Vagina (tissue), 2 donors: Measurements from ENCODE around the gene IL22RA1. TPM values are rescaled to one million over a fixed set of nuclear protein-coding genes. Genes with fewer than 3 reads are reported as not detected.

Source experiments
- DNase-seq, 2 donors: peaks; one replicate each; pipeline ENCODE4 v3.0.0-alpha.2; 2017; ENCODE audit errors: extremely low spot score in 2 of 2
- H3K27ac ChIP-seq: fragments of 200-600 bp; sonication (generic); one replicate; pipeline ENCODE4 v1.5.1; 2019
- H3K27me3 ChIP-seq: fragments of 200-600 bp; sonication (generic); one replicate; pipeline ENCODE4 v1.5.1; 2019
- H3K36me3 ChIP-seq, 2 donors: fragments of 200-600 bp; sonication (generic); one replicate each; pipeline ENCODE4 v1.5.1; 2017 to 2019
- H3K4me1 ChIP-seq: fragments of 200-600 bp; sonication (generic); one replicate; pipeline ENCODE4 v1.5.1; 2019
- H3K4me3 ChIP-seq, 2 donors: fragments of 200-600 bp; sonication (generic); 1 replicate in 1 of 2; 2 replicates in 1 of 2; pipeline ENCODE4 v1.5.1; 2016 to 2019
- H3K9me3 ChIP-seq: fragments of 200-600 bp; sonication (generic); one replicate; pipeline ENCODE4 v1.5.1; 2019
- CTCF ChIP-seq, 3 experiments: fragments of 450-650 bp in 2 of 3; fragments of 200-600 bp in 1 of 3; sonication (generic) in 1 of 3; IDR thresholded peaks; one replicate each; pipeline ENCODE4 v1.5.1; 2017 to 2019; ENCODE audit warnings: antibody characterized with exemption in 3 of 3, mild to moderate bottlenecking in 2 of 3, moderate library complexity in 2 of 3
- POLR2A ChIP-seq, 2 donors: fragments of 450-650 bp; IDR thresholded peaks; one replicate each; pipeline ENCODE4 v1.6.1; 2017; ENCODE audit warnings: antibody characterized with exemption in 2 of 2, mild to moderate bottlenecking in 2 of 2, moderate library complexity in 2 of 2
- POLR2AphosphoS5 ChIP-seq, 2 donors: sonication (generic); formaldehyde crosslinking; IDR thresholded peaks; one replicate each; pipeline ENCODE4 v1.9.0; 2017; ENCODE audit warnings: antibody characterized with exemption in 2 of 2, mild to moderate bottlenecking in 2 of 2, low read depth in 1 of 2; ENCODE audit not compliant: insufficient read depth in 1 of 2
- intact Hi-C: fragments of 100-400 bp; cut with DNase I; formaldehyde crosslinking; loops from one replicate; pipeline ENCODE4 v1.15.1; 2023
- total RNA-seq: library from RNA; depleted of rRNA; stranded (reverse); fragments of >200 nt; gene quantifications from one replicate; pipeline ENCODE4 v1.2.3, GENCODE V29; 2016

Gene IL22RA1
- total RNA-seq, 1 donor from 2014 or later = 4.2 TPM

GRCh38 chr1:24096009-24096738 lies 46.8 kb downstream of the IL22RA1 start:
- no peaks in the 10 kb centered on the region for H3K9me3 ChIP-seq
- no peak for DNase-seq
- TF ChIP-seq POLR2A (IDR thresholded peaks at IDR 0.05) (no peak), CTCF (IDR thresholded peaks at IDR 0.05) (no peak), POLR2AphosphoS5 (IDR thresholded peaks at IDR 0.05; ENCODE audit: insufficient read depth in 1 of 2, low read depth in 1 of 2) (no peak)

GRCh38 chr1:24095140-24095859 lies 47.6 kb downstream of the IL22RA1 start:
- DNase-seq = no peak
- Histone ChIP-seq H3K27me3 (no peaks in the 10 kb centered on the region), H3K9me3 (no peaks in the 10 kb centered on the region), H3K27ac (no peak overlapping the region), H3K4me1 (no peaks in the 10 kb centered on the region), H3K4me3 (no peak overlapping the region), H3K36me3 (no peaks in the 10 kb centered on the region)
- intact Hi-C loops = no loop called here
- TF ChIP-seq CTCF (IDR thresholded peaks at IDR 0.05) (no peak), POLR2A (IDR thresholded peaks at IDR 0.05) (no peak), POLR2AphosphoS5 (IDR thresholded peaks at IDR 0.05; ENCODE audit: insufficient read depth in 1 of 2, low read depth in 1 of 2) (no peak)

More at GRCh38 chr1:24096009-24096738, 46.8 kb downstream of the IL22RA1 start:
- Histone ChIP-seq H3K27ac (no peak overlapping the region), H3K36me3 (no peaks in the 10 kb centered on the region), H3K4me1 (no peaks in the 10 kb centered on the region), H3K27me3 (no peaks in the 10 kb centered on the region), H3K4me3 (no peak overlapping the region)
- intact Hi-C loops = no loop called here

GRCh38 chr1:24094554-24094953 lies 48.4 kb downstream of the IL22RA1 start:
- TF ChIP-seq POLR2A (IDR thresholded peaks at IDR 0.05) (no peak), CTCF (IDR thresholded peaks at IDR 0.05) (no peak)
- intact Hi-C loops = no loop called here
- H3K4me3 ChIP-seq = no peak overlapping the region

GRCh38 chr1:24093732-24094131 lies 49.2 kb downstream of the IL22RA1 start:
- no peaks in the 10 kb centered on the region for H3K4me1 ChIP-seq
- intact Hi-C loops = no loop called here
- no peaks in the 10 kb centered on the region for H3K36me3 ChIP-seq
- H3K4me3 ChIP-seq = no peak overlapping the region
- no peaks in the 10 kb centered on the region for H3K27me3 ChIP-seq
- H3K9me3 ChIP-seq = no peaks in the 10 kb centered on the region
- TF ChIP-seq POLR2AphosphoS5 (IDR thresholded peaks at IDR 0.05; ENCODE audit: insufficient read depth in 1 of 2, low read depth in 1 of 2) (no peak), POLR2A (IDR thresholded peaks at IDR 0.05) (no peak), CTCF (IDR thresholded peaks at IDR 0.05) (no peak)
- H3K27ac ChIP-seq = no peak overlapping the region
- no peak for DNase-seq

More at GRCh38 chr1:24094554-24094953, 48.4 kb downstream of the IL22RA1 start:
- Histone ChIP-seq H3K27me3 (no peaks in the 10 kb centered on the region), H3K36me3 (no peaks in the 10 kb centered on the region), H3K4me1 (no peaks in the 10 kb centered on the region), H3K9me3 (no peaks in the 10 kb centered on the region), H3K27ac (no peak overlapping the region)
- no peak for DNase-seq

- intact Hi-C loops = no loop called here
- no peaks in the 10 kb centered on the region for H3K36me3 ChIP-seq
- TF ChIP-seq POLR2AphosphoS5 (IDR thresholded peaks at IDR 0.05; ENCODE audit: insufficient read depth in 1 of 2, low read depth in 1 of 2) (no peak), POLR2A (IDR thresholded peaks at IDR 0.05) (no peak), CTCF (IDR thresholded peaks at IDR 0.05) (no peak)
Measured at GRCh38 chr1:24092979-24093378, 50.0 kb downstream of the IL22RA1 start.

More at GRCh38 chr1:24092979-24093378, 50.0 kb downstream of the IL22RA1 start:
- DNase-seq = no peak
- no peak overlapping the region for H3K4me3 ChIP-seq
- no peaks in the 10 kb centered on the region for H3K27me3 ChIP-seq
- H3K9me3 ChIP-seq = no peaks in the 10 kb centered on the region
- H3K4me1 ChIP-seq = no peaks in the 10 kb centered on the region
- H3K27ac ChIP-seq = no peak overlapping the region
